Smooth muscle cell (in vitro differentiated cells): ENCODE results near the gene ASIC3. TPM values are rescaled to one million over a fixed set of nuclear protein-coding genes. Genes with fewer than 3 reads are reported as not detected.

Experiments used
- DNase-seq: peaks from one replicate; lab custom pipeline; 2025; ENCODE audit not compliant: unreplicated experiment; lab: John Stamatoyannopoulos, UW
- H2AFZ ChIP-seq: fragments of 200-600 bp; sonication (generic); 2 replicates; pipeline ENCODE4 v1.6.0; 2016; ENCODE audit warnings: antibody characterized with exemption, low read depth, mild to moderate bottlenecking
- H3F3A ChIP-seq: fragments of 200-600 bp; sonication (generic); 2 replicates; pipeline ENCODE4 v1.6.0; 2017; ENCODE audit warnings: antibody characterized with exemption, low read depth
- H3K27ac ChIP-seq: fragments of 200-600 bp; sonication (generic); 2 replicates; pipeline ENCODE4 v1.5.1; 2016; ENCODE audit warnings: low read depth, mild to moderate bottlenecking
- H3K27me3 ChIP-seq: fragments of 200-600 bp; sonication (generic); 2 replicates; pipeline ENCODE4 v1.6.1; 2016; ENCODE audit warnings: low read depth, mild to moderate bottlenecking
- H3K36me3 ChIP-seq: fragments of 200-600 bp; sonication (generic); 2 replicates; pipeline ENCODE4 v1.5.1; 2016; ENCODE audit warnings: low read depth
- H3K4me1 ChIP-seq: fragments of 200-600 bp; sonication (generic); 2 replicates; pipeline ENCODE4 v1.5.1; 2016; ENCODE audit warnings: low read depth
- H3K4me2 ChIP-seq: fragments of 200-600 bp; sonication (generic); 2 replicates; pipeline ENCODE4 v1.6.0; 2016; ENCODE audit warnings: mild to moderate bottlenecking
- H3K4me3 ChIP-seq: fragments of 200-600 bp; sonication (generic); 2 replicates; pipeline ENCODE4 v1.5.1; 2016; ENCODE audit warnings: mild to moderate bottlenecking
- H3K79me2 ChIP-seq: fragments of 200-600 bp; sonication (generic); 2 replicates; pipeline ENCODE4 v1.6.0; 2016; ENCODE audit warnings: low read depth, mild to moderate bottlenecking
- H3K9ac ChIP-seq: fragments of 200-600 bp; sonication (generic); 2 replicates; pipeline ENCODE4 v1.6.0; 2016; ENCODE audit warnings: low read depth
- H3K9me3 ChIP-seq: fragments of 200-600 bp; sonication (generic); replicated peaks from 2 replicates; pipeline ENCODE4 v1.5.1; 2016; ENCODE audit warnings: low read depth
- H4K20me1 ChIP-seq: fragments of 200-600 bp; sonication (generic); 2 replicates; pipeline ENCODE4 v1.6.0; 2016; ENCODE audit warnings: low read depth
- WGBS: methylation state at CpG from one replicate; pipeline ENCODE4 v1.1.7; 2016; ENCODE audit warnings: low lambda C conversion rate; 5-methylcytosine and 5-hydroxymethylcytosine counted together
- polyA plus RNA-seq: library from polyadenylated mRNA; unstranded; fragments of >200 nt; fragmentation: Nextera tagmentation; extraction: Ambion mirVana; gene quantifications from 2 replicates; pipeline ENCODE4 v1.2.1, GENCODE V29; 2016
- total RNA-seq: library from RNA; depleted of rRNA; stranded (reverse); fragments of >200 nt; gene quantifications from 2 replicates; pipeline ENCODE4 v1.2.3, GENCODE V29; 2014
- TF ChIP-seq, protein P1 (sequence below): fragments of 200-600 bp; sonication (generic); IDR thresholded peaks from 2 replicates; pipeline ENCODE4 v1.5.1; 2017; ENCODE audit warnings: borderline replicate concordance, mild to moderate bottlenecking, antibody characterized with exemption; ENCODE audit not compliant: insufficient read depth, poor library complexity, severe bottlenecking

ASIC3 gene
- total and polyA plus RNA-seq, 2 experiments from 2014 or later, result 2.0 to 2.3 TPM

DNA sequence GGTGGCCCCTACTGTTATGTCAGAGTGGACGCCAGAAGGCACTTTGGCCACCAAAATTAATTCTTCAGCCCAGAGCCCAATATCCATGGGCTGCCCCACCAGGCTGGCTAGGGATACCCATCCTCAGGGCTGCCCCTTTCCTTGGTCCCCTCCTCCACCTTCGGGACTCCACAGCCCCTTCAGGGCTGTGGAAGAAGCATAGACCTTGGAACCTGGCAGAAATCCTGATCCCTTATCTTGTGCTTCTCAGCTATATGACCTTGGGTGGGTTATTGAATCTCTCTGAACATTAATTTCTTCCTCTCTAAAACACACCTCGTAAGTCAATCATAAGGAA, 35.5 kb downstream of the ASIC3 start:
- TF ChIP-seq, protein P1, sequence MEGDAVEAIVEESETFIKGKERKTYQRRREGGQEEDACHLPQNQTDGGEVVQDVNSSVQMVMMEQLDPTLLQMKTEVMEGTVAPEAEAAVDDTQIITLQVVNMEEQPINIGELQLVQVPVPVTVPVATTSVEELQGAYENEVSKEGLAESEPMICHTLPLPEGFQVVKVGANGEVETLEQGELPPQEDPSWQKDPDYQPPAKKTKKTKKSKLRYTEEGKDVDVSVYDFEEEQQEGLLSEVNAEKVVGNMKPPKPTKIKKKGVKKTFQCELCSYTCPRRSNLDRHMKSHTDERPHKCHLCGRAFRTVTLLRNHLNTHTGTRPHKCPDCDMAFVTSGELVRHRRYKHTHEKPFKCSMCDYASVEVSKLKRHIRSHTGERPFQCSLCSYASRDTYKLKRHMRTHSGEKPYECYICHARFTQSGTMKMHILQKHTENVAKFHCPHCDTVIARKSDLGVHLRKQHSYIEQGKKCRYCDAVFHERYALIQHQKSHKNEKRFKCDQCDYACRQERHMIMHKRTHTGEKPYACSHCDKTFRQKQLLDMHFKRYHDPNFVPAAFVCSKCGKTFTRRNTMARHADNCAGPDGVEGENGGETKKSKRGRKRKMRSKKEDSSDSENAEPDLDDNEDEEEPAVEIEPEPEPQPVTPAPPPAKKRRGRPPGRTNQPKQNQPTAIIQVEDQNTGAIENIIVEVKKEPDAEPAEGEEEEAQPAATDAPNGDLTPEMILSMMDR, result no peak

DNA sequence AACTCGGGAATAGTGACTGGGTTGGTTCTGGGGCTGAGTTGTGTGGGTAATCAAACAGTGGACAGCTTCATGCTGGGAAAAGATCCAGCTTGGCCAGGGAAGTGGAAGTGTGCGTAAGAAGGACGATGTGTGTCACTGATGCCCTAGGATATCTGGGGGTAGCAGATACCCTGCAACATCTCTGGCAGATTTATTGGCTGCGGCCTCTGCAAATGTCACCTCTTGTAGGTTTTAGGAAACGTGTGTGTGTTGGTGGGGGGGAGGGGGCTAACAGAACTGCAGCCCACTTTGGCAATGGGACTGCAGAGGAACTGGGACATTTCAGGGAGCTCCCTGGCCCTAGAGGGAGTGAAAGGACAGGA, 37.0 kb downstream of the ASIC3 start:
- no peak overlapping the region for H3K9ac ChIP-seq
- peaks cover 46% of the 10 kb centered on the region for H3K4me1 ChIP-seq
- H3K79me2 ChIP-seq, result peaks cover 47% of the 10 kb centered on the region

More for the DNA sequence above, 35.5 kb downstream of the ASIC3 start:
- Histone ChIP-seq H3K4me2 (peak overlapping the region; percentile 97), H3K27ac (no peak overlapping the region), H4K20me1 (peaks cover 29% of the 10 kb centered on the region), H3K9ac (no peak overlapping the region), H2AFZ (no peak overlapping the region), H3K36me3 (no peaks in the 10 kb centered on the region), H3K9me3 (no peaks in the 10 kb centered on the region), H3K4me1 (peaks cover 42% of the 10 kb centered on the region), H3F3A (peaks cover 23% of the 10 kb centered on the region), H3K4me3 (peak overlapping the region; percentile 99), H3K79me2 (peaks cover 49% of the 10 kb centered on the region), H3K27me3 (no peaks in the 10 kb centered on the region)
- DNase-seq, result no peak
- 40% methylated on average over 3 of the region's 3 CpGs for WGBS

GRCh38 chr7:151085691-151086620, 37.6 kb downstream of the ASIC3 start, which contains the start of gene AGAP3:
TSS of gene AGAP3 (plus strand) at chr7:151086475. CDS start at chr7:151086742, 267 bp downstream.
- Histone ChIP-seq H4K20me1 (peaks cover 41% of the 10 kb centered on the region), H3K4me3 (peak within 1 kb of the TSS; percentile 61), H2AFZ (peak within 1 kb of the TSS; percentile 84), H3K9ac (peak within 1 kb of the TSS; percentile 84), H3K9me3 (no peaks in the 10 kb centered on the region), H3K79me2 (peaks cover 52% of the 10 kb centered on the region), H3K27ac (peak within 1 kb of the TSS; percentile 93), H3K27me3 (no peaks in the 10 kb centered on the region), H3K4me1 (peaks cover 45% of the 10 kb centered on the region), H3K4me2 (peak within 1 kb of the TSS; percentile 95), H3K36me3 (no peaks in the 10 kb centered on the region), H3F3A (peaks cover 30% of the 10 kb centered on the region)
- 2% methylated on average over 23 of the region's 84 CpGs for WGBS
- TF ChIP-seq, protein P1, result no peak
- peak; percentile 67 for DNase-seq

More for the DNA sequence above, 37.0 kb downstream of the ASIC3 start:
- Histone ChIP-seq H4K20me1 (peaks cover 34% of the 10 kb centered on the region), H3F3A (peaks cover 30% of the 10 kb centered on the region), H3K27me3 (no peaks in the 10 kb centered on the region), H3K27ac (peak overlapping the region; percentile 16), H3K4me2 (peak overlapping the region; percentile 95), H3K9me3 (no peaks in the 10 kb centered on the region), H3K36me3 (no peaks in the 10 kb centered on the region), H2AFZ (no peak overlapping the region), H3K4me3 (no peak overlapping the region)
- TF ChIP-seq, protein P1, result no peak
- 57% methylated on average over 5 of the region's 5 CpGs for WGBS
- no peak for DNase-seq

GRCh38 chr7:151086802-151087244, 38.5 kb downstream of the ASIC3 start:
- H3K27me3 ChIP-seq, result no peaks in the 10 kb centered on the region
- TF ChIP-seq, protein P1, result no peak
- peak overlapping the region; percentile 92 for H3K4me2 ChIP-seq
- peaks cover 49% of the 10 kb centered on the region for H4K20me1 ChIP-seq
- no peak overlapping the region for H2AFZ ChIP-seq
- peak overlapping the region; percentile 93 for H3K27ac ChIP-seq
- 0% methylated on average over 31 of the region's 56 CpGs for WGBS
- peaks cover 30% of the 10 kb centered on the region for H3F3A ChIP-seq
- no peaks in the 10 kb centered on the region for H3K9me3 ChIP-seq
- peak overlapping the region; percentile 84 for H3K9ac ChIP-seq
- peaks cover 37% of the 10 kb centered on the region for H3K4me1 ChIP-seq
- H3K36me3 ChIP-seq, result no peaks in the 10 kb centered on the region
- peak overlapping the region; percentile 61 for H3K4me3 ChIP-seq
- H3K79me2 ChIP-seq, result peaks cover 60% of the 10 kb centered on the region
- no peak for DNase-seq
